Renal cortical epithelial cell (primary cell): Measurements from ENCODE around the gene SH3GLB2. TPM values are rescaled to one million over a fixed set of nuclear protein-coding genes. Genes with fewer than 3 reads are reported as not detected.
"Not testable (repeated sequence)": the region's sequence is repeated elsewhere in the genome, so short reads cannot be mapped to it uniquely, and the experiment has no call there.

Experiments used
- DNase-seq: peaks from one replicate; pipeline ENCODE4 v3.0.0-alpha.2; 2011; ENCODE audit warnings: low read depth
- total RNA-seq: library from RNA; depleted of rRNA; stranded (reverse); fragments of >200 nt; gene quantifications from 2 replicates; pipeline ENCODE4 v1.2.3, GENCODE V29; 2014

SH3GLB2 gene
- total RNA-seq, 1 donor from 2014 or later: 67.5 TPM

- DNase-seq: no peak
These were observed 13.5 kb downstream of the SH3GLB2 start for GRCh38 chr9:129014608-129015007.

- no peak for DNase-seq
These were observed 14.0 kb downstream of the SH3GLB2 start for GRCh38 chr9:129014124-129014523.

- no peak for DNase-seq
These were observed 14.5 kb downstream of the SH3GLB2 start for GRCh38 chr9:129013674-129014073.

GRCh38 chr9:129012893-129013448, 15.2 kb downstream of the SH3GLB2 start:
- DNase-seq: no peak

- DNase-seq: no peak
These were observed 15.8 kb downstream of the SH3GLB2 start for GRCh38 chr9:129012343-129012742.

- no peak for DNase-seq
These were observed 16.4 kb downstream of the SH3GLB2 start for GRCh38 chr9:129011761-129012181.

- DNase-seq: no peak
These were observed 17.0 kb downstream of the SH3GLB2 start for GRCh38 chr9:129011170-129011569.

GRCh38 chr9:129010267-129010975, 17.7 kb downstream of the SH3GLB2 start:
- no peak for DNase-seq

- no peak for DNase-seq
These were observed 18.5 kb downstream of the SH3GLB2 start for GRCh38 chr9:129009584-129010141.

GRCh38 chr9:129008986-129009583, 19.0 kb downstream of the SH3GLB2 start:
- no peak for DNase-seq

GRCh38 chr9:129008469-129008965, 19.6 kb downstream of the SH3GLB2 start:
- no peak for DNase-seq

- DNase-seq: no peak
These were observed 20.2 kb downstream of the SH3GLB2 start for GRCh38 chr9:129007766-129008468.

GRCh38 chr9:129007035-129007765, 20.9 kb downstream of the SH3GLB2 start:
- no peak for DNase-seq

GRCh38 chr9:129006328-129007034, 21.6 kb downstream of the SH3GLB2 start:
- peak; percentile 51 for DNase-seq

- no peak for DNase-seq
These were observed 22.7 kb downstream of the SH3GLB2 start for GRCh38 chr9:129005336-129005997.

- DNase-seq: not testable (repeated sequence)
These were observed 24.0 kb downstream of the SH3GLB2 start for GRCh38 chr9:129004173-129004572.

GRCh38 chr9:129002992-129003391, 25.1 kb downstream of the SH3GLB2 start:
- no peak for DNase-seq

- DNase-seq: no peak
These were observed 26.4 kb downstream of the SH3GLB2 start for GRCh38 chr9:129001504-129002325.

- no peak for DNase-seq
These were observed 28.4 kb downstream of the SH3GLB2 start for GRCh38 chr9:128999581-129000206.
